Endothelial cell of umbilical vein (primary cell): Measurements from ENCODE around the gene BRSK1.

ENCODE experiments used
- EZH2 ChIP-seq: IDR thresholded peaks from 2 replicates; pipeline ENCODE4 v1.6.1; 2012; ENCODE audit warnings: borderline replicate concordance, low read depth, mild to moderate bottlenecking, moderate library complexity, low read length, inconsistent platforms; ENCODE audit not compliant: severe bottlenecking
- GATA2 ChIP-seq: IDR thresholded peaks from 2 replicates; pipeline ENCODE4 v1.7.0; 2011; ENCODE audit warnings: low read depth, mild to moderate bottlenecking, moderate library complexity, mixed read lengths, low read length; ENCODE audit not compliant: insufficient read length, insufficient read depth
- JUN ChIP-seq: IDR thresholded peaks from 2 replicates; pipeline ENCODE4 v1.6.1; 2011; ENCODE audit warnings: borderline replicate concordance, low read depth; ENCODE audit not compliant: insufficient read length, insufficient read depth
- MAX ChIP-seq: IDR thresholded peaks from 2 replicates; pipeline ENCODE4 v1.6.1; 2011; ENCODE audit not compliant: insufficient read depth, insufficient read length
- MYC ChIP-seq: IDR thresholded peaks from one replicate; pipeline ENCODE4 v1.6.1; 2011; ENCODE audit warnings: mild to moderate bottlenecking, low read depth, low read length
- POLR2A ChIP-seq: IDR thresholded peaks from 2 replicates; pipeline ENCODE4 v1.6.1; 2012; ENCODE audit warnings: low read depth, mild to moderate bottlenecking, control low read depth, low read length
- POLR2AphosphoS5 ChIP-seq: IDR thresholded peaks from 2 replicates; pipeline ENCODE4 v1.6.1; 2012; ENCODE audit warnings: low read depth, mild to moderate bottlenecking, control low read depth, low read length, moderate library complexity; ENCODE audit not compliant: insufficient read depth
- TF ChIP-seq, protein P1 (sequence below), 2 donors: IDR thresholded peaks; 1 replicate in 1 of 2; 2 replicates in 1 of 2; pipeline ENCODE4 v1.5.1; 2011; ENCODE audit warnings: low read length in 2 of 2, mild to moderate bottlenecking in 2 of 2, moderate library complexity in 2 of 2, control low read depth in 1 of 2, inconsistent platforms in 1 of 2, low read depth in 1 of 2; ENCODE audit not compliant: insufficient read depth in 1 of 2; ENCODE audit errors: extremely low read depth in 1 of 2

GRCh38 chr19:55350620-55351315 is 67.0 kb downstream of the BRSK1 start:
- TF ChIP-seq MYC = no peak
- TF ChIP-seq, protein P1, sequence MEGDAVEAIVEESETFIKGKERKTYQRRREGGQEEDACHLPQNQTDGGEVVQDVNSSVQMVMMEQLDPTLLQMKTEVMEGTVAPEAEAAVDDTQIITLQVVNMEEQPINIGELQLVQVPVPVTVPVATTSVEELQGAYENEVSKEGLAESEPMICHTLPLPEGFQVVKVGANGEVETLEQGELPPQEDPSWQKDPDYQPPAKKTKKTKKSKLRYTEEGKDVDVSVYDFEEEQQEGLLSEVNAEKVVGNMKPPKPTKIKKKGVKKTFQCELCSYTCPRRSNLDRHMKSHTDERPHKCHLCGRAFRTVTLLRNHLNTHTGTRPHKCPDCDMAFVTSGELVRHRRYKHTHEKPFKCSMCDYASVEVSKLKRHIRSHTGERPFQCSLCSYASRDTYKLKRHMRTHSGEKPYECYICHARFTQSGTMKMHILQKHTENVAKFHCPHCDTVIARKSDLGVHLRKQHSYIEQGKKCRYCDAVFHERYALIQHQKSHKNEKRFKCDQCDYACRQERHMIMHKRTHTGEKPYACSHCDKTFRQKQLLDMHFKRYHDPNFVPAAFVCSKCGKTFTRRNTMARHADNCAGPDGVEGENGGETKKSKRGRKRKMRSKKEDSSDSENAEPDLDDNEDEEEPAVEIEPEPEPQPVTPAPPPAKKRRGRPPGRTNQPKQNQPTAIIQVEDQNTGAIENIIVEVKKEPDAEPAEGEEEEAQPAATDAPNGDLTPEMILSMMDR (IDR thresholded peaks at IDR 0.05; ENCODE audit: extremely low read depth in 1 of 2, insufficient read depth in 1 of 2, low read depth in 1 of 2, low read length in 2 of 2) = no peak
- no peak for TF ChIP-seq POLR2A
- TF ChIP-seq EZH2 = no peak
- no peak for TF ChIP-seq MAX
- no peak for TF ChIP-seq GATA2
- TF ChIP-seq POLR2AphosphoS5 = no peak
- TF ChIP-seq JUN = no peak
